ENCODE results near the gene AGAP2.
"Not testable (repeated sequence)": the region's sequence is repeated elsewhere in the genome, so short reads cannot be mapped to it uniquely, and the experiment has no call there.

AGAP2 gene

GRCh38 chr12:57774634-57775033, 36.1 kb upstream of the AGAP2 start:
- H3K9ac ChIP-seq (ENCODE audit: low read depth, low read length); H3K36me3 ChIP-seq (ENCODE audit: insufficient read depth, low read length); H3K9me3 ChIP-seq (ENCODE audit: control insufficient read depth, insufficient read depth, low read length); H3K4me1 ChIP-seq (ENCODE audit: insufficient read depth, low read length): not testable (repeated sequence)

GRCh38 chr12:57772429-57773322, 34.1 kb upstream of the AGAP2 start, which contains the start of gene EEF1AKMT3:
Gene EEF1AKMT3, plus strand, starts transcription at chr12:57772614. Its CDS starts 111 bp downstream, at chr12:57772725.
- Histone ChIP-seq H3K9ac (ENCODE audit: low read depth, low read length) (peak within 1 kb of the TSS; percentile 96), H3K36me3 (ENCODE audit: insufficient read depth, low read length) (no peaks in the 10 kb centered on the region), H3K9me3 (ENCODE audit: control insufficient read depth, insufficient read depth, low read length) (no peaks in the 10 kb centered on the region), H3K4me1 (ENCODE audit: insufficient read depth, low read length) (no peaks in the 10 kb centered on the region; the same call in 1 of the 2 replicates)

DNA sequence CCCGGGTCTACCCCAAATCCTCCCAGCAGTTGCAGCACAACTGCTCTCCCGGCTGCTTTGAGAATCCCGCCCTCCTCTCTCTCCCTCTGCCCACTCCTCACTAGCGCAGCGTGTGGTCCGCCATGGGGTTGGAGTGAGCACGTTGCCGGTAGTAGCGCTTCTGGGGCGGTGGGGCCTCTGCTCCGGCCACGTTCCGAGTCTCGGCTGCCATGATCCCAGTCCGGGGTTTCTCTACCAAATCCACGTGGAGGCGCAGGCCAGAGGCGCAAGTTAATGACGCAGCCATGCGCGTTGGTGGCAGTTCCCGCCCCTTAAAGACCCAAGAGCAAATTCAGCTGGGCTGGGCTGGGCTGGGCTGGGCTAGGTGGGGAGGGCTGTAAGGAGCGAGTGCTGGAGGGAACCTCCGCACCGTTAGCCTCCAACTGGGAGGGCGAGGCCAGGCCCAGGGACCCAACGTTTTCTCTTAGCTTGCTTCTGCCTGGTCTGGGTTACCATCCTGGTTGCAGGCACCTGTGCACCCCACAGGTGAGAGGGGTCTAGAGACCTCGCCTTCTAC, 33.4 kb upstream of the AGAP2 start, which contains the start of gene METTL1:
TSS of gene METTL1 (minus strand) at position 233 of the 556 bp plus-strand sequence. CDS start at position 211, 22 bp downstream.
- Histone ChIP-seq H3K9me3 (ENCODE audit: control insufficient read depth, insufficient read depth, low read length) (no peaks in the 10 kb centered on the region), H3K9ac (ENCODE audit: low read depth, low read length) (peak within 1 kb of the TSS; percentile 96), H3K36me3 (ENCODE audit: insufficient read depth, low read length) (no peaks in the 10 kb centered on the region), H3K4me1 (ENCODE audit: insufficient read depth, low read length) (no peaks in the 10 kb centered on the region; the same call in 1 of the 2 replicates)

DNA sequence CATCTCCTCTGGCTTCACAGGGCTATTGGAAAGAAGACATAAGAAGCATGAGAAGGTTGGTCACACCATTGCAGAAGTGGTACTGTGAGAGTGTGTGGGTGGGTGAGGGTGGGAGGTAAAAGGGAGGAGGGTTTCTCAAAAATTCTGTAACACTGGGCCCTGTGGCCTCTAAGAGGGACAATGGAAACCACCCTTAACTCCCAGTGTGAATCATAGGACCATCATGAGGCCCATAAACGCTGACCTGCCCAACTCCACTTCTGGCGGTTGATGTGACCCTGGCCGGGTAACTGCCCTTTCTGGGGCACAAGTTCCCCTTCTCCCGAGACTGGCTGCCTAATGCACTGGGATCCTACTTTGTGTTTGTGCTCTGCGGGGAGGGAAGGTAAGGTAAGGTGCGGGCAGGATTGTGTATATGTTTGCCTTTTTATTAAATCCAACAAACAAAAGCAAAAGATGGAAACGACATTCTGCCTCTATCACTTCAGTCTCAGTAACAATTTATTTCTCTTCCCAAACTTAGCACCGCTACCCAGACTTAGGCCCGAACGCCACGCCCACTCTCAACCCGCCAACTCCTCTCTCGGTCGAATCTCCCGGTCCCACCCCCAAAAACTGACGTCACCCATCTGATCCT, 32.8 kb upstream of the AGAP2 start:
- H3K9me3 ChIP-seq (ENCODE audit: control insufficient read depth, insufficient read depth, low read length), result no peaks in the 10 kb centered on the region
- no peaks in the 10 kb centered on the region; the same call in 1 of the 2 replicates for H3K4me1 ChIP-seq (ENCODE audit: insufficient read depth, low read length)
- no peaks in the 10 kb centered on the region for H3K36me3 ChIP-seq (ENCODE audit: insufficient read depth, low read length)
- H3K9ac ChIP-seq (ENCODE audit: low read depth, low read length), result peak overlapping the region; percentile 96

DNA sequence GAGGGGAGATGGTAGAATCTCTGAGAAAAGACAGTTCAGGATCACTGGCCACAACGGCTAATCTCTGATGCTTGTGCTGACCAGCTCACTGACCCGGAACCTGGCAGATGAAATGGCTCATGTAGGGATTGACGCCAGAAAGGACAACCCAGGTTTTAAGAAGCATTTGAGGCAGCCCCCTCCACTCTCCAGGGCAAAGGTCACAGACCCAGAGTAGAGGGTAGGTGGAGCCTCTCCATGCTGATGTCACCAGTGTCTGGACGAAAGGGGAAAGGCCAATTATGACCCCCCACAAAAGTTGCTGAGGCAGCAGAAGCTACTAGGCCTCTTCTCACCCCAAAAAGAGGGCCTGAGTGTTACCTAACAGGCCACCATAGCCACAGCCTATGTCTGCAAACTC, 32.2 kb upstream of the AGAP2 start:
- Histone ChIP-seq H3K9ac (ENCODE audit: low read depth, low read length) (no peak overlapping the region; the same call in 1 of the 2 replicates), H3K9me3 (ENCODE audit: control insufficient read depth, insufficient read depth, low read length) (no peaks in the 10 kb centered on the region), H3K4me1 (ENCODE audit: insufficient read depth, low read length) (no peaks in the 10 kb centered on the region; the same call in 1 of the 2 replicates), H3K36me3 (ENCODE audit: insufficient read depth, low read length) (no peaks in the 10 kb centered on the region)

GRCh38 chr12:57769594-57769993, 31.1 kb upstream of the AGAP2 start:
- H3K36me3 ChIP-seq (ENCODE audit: insufficient read depth, low read length), result no peaks in the 10 kb centered on the region
- H3K9me3 ChIP-seq (ENCODE audit: control insufficient read depth, insufficient read depth, low read length), result no peaks in the 10 kb centered on the region
- no peak overlapping the region for H3K9ac ChIP-seq (ENCODE audit: low read depth, low read length)
- H3K4me1 ChIP-seq (ENCODE audit: insufficient read depth, low read length), result no peaks in the 10 kb centered on the region; the same call in 1 of the 2 replicates

DNA sequence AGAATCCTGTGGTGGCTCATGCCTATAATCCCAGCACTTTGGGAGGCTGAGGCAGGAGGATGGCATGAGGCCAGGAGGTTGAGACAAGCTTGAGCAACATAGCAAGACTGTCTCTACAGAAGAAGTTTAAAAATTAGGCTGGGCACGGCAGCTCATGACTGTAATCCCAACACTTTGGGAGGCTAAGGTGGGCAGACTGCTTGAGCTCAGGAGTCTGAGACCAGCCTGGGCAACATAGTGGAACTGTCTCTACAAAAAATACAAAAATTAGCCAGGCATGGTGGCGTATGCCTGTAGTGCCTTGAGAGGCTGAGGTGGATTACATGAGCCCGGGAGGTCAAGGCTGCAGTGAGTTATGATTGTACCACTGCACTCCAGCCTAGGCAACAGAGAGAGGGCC, 29.3 kb upstream of the AGAP2 start:
- Histone ChIP-seq H3K9ac (ENCODE audit: low read depth, low read length) (no peak overlapping the region), H3K36me3 (ENCODE audit: insufficient read depth, low read length) (no peaks in the 10 kb centered on the region), H3K4me1 (ENCODE audit: insufficient read depth, low read length) (no peaks in the 10 kb centered on the region; the same call in 1 of the 2 replicates), H3K9me3 (ENCODE audit: control insufficient read depth, insufficient read depth, low read length) (no peaks in the 10 kb centered on the region)

- Histone ChIP-seq H3K4me1 (ENCODE audit: insufficient read depth, low read length) (no peaks in the 10 kb centered on the region; the same call in 1 of the 2 replicates), H3K36me3 (ENCODE audit: insufficient read depth, low read length) (no peaks in the 10 kb centered on the region), H3K9me3 (ENCODE audit: control insufficient read depth, insufficient read depth, low read length) (no peaks in the 10 kb centered on the region), H3K9ac (ENCODE audit: low read depth, low read length) (no peak overlapping the region; the same call in 1 of the 2 replicates)
These were observed 28.8 kb upstream of the AGAP2 start for GRCh38 chr12:57767305-57767698.

DNA sequence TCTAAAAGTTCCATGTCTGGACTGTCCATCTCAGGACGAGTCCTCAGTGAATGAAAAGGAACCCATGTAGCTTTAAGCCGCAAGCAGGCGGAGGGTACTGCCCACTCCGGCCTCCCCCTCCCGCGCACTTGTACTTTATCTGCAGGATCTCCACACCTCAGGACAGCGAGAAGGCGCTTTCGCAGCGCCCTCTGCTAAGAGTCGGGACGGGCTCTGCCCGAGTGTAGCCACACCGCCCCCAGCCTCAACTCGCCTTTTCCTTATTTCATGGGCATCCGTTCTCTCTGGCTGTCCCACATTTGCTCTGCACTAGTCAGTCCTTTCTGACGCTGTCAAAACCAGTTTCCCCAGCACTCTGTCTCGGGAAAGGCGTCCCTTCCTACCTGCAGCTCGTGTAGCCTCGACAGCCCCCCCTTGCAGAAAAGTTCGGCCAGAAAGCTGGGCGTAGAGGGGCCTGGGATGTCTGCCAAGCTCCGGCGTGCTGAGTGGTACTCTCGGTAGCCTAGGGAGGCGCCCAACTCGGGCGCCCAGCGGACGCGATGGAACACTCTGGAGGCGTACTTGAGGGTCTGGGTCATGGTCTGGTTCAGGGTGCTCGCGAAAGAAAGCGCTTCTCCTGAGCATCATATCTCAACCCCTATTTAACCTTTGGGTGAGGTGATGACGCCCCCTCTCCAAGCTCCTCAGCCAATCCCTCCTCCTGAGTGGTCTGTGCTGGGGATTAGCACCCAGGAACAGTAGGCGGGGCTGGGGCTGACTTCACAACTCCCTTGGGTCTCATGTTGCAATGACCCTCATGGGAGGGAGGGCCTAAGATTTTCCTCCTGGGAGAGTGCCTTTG, 28.1 kb upstream of the AGAP2 start, which contains the start of gene CYP27B1:
TSS of gene CYP27B1 (minus strand) at position 615 of the 841 bp plus-strand sequence. CDS start at position 578, 37 bp downstream.
- Histone ChIP-seq H3K9me3 (ENCODE audit: control insufficient read depth, insufficient read depth, low read length) (no peaks in the 10 kb centered on the region), H3K4me1 (ENCODE audit: insufficient read depth, low read length) (no peaks in the 10 kb centered on the region; the same call in 1 of the 2 replicates), H3K36me3 (ENCODE audit: insufficient read depth, low read length) (no peaks in the 10 kb centered on the region), H3K9ac (ENCODE audit: low read depth, low read length) (peak within 1 kb of the TSS; percentile 50; the same call in 1 of the 2 replicates)

DNA sequence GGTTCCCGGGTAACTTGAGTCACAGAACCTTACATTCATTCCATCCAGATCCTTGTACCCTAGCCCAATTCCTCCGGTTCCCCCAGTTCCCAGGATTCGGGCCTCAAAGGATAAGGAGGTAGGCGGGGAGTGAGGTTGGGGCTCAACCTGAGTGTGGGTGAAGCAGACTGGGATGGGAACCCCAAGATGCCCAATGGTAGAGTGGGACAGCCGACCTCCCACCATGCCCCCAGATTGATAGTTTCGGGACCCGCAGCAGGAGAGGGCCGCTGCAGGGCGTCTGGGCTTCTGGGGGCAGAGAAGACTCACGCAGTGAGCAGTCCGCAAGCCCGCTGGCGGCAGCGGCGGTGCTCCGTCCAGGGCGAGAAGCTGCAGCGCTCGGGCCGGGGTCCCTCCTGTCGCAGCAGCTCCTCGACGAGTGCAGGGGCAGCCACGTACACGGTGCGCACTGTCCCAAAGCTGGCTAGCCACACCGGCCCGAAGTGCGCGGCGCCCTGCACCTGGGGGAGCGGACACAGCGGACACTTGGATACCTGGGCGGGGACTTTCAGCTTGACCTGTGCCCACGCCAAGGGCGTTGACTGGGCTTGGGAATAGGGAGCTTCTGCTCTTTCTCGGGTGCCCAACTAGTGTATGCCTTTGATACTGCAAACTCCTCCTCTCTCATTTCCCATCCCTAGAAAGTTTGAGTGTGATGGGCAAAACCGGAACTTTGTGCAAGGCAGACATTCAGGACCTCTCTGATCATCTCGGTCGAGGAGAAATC, 27.3 kb upstream of the AGAP2 start:
- peak overlapping the region; percentile 50; the same call in 1 of the 2 replicates for H3K9ac ChIP-seq (ENCODE audit: low read depth, low read length)
- H3K4me1 ChIP-seq (ENCODE audit: insufficient read depth, low read length), result no peaks in the 10 kb centered on the region
- no peaks in the 10 kb centered on the region for H3K9me3 ChIP-seq (ENCODE audit: control insufficient read depth, insufficient read depth, low read length)
- no peaks in the 10 kb centered on the region for H3K36me3 ChIP-seq (ENCODE audit: insufficient read depth, low read length)

GRCh38 chr12:57765003-57765697, 26.6 kb upstream of the AGAP2 start:
- no peaks in the 10 kb centered on the region for H3K9me3 ChIP-seq (ENCODE audit: control insufficient read depth, insufficient read depth, low read length)
- no peaks in the 10 kb centered on the region for H3K36me3 ChIP-seq (ENCODE audit: insufficient read depth, low read length)
- H3K9ac ChIP-seq (ENCODE audit: low read depth, low read length), result peak overlapping the region; percentile 50

GRCh38 chr12:57764662-57765002, 26.1 kb upstream of the AGAP2 start:
- peak overlapping the region; percentile 50; the same call in 1 of the 2 replicates for H3K9ac ChIP-seq (ENCODE audit: low read depth, low read length)
- no peaks in the 10 kb centered on the region for H3K9me3 ChIP-seq (ENCODE audit: control insufficient read depth, insufficient read depth, low read length)
- H3K4me1 ChIP-seq (ENCODE audit: insufficient read depth, low read length), result no peaks in the 10 kb centered on the region
- no peaks in the 10 kb centered on the region for H3K36me3 ChIP-seq (ENCODE audit: insufficient read depth, low read length)

More at GRCh38 chr12:57765003-57765697, 26.6 kb upstream of the AGAP2 start:
- no peaks in the 10 kb centered on the region for H3K4me1 ChIP-seq (ENCODE audit: insufficient read depth, low read length)

All from ES-I3 (cell line).